Measurements from ENCODE around the gene NRXN3.
"Not testable (repeated sequence)": the region's sequence is repeated elsewhere in the genome, so short reads cannot be mapped to it uniquely, and the experiment has no call there.

Gene NRXN3

DNA sequence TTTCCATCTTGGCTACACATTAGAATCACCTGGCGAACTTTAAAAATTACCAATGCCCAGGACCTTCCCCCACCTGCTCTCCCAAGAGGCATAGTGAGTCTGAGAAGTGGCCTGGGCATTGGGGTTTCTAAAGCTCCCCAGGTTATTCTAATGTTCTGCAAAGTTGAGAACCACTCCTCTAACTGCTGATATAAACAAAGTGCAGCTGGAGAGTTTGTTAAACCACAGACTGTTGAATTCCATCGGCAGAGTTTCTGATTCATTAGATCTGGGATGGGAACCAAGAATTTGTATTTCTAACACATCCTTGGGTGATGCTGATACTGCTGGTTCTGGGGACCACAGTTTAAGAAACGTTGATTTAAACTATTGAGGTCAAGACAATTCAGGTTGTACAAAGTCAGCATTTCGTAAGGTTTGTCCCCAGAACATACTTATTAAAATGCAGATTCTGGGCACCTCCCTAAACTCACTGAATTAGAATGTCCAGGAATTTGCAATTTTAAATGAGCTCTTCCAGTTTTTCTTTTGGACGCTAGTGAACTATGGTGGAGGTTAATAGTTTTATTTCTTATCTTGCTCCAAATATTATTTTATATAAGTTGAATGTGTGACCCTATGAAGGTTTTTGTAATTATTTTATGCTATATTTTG lies 309.1 kb downstream of the NRXN3 start:
- no peak for DNase-seq (ENCODE audit: extremely low read depth in 1 of 2, low read depth in 1 of 2)

DNA sequence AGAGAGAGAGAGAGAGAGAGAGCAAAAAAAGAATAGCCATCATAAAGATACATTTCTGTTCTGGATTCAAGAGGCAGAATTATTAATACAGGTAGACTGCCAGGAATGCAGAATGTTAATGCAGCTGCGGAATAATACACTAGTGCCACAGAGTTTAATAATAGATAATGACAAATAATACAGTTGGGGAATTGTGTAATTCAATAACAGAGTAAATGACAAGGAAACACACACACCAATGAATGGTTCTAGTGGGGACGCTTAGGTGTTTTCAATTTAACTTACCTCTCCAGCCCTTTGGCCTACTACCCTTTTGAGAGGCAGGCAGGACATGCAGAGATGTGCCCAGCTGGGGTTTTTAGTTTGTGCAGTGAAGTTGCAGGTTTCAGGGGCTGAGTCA lies 313.9 kb downstream of the NRXN3 start:
- no peak for DNase-seq (ENCODE audit: extremely low read depth in 1 of 2, low read depth in 1 of 2)

DNA sequence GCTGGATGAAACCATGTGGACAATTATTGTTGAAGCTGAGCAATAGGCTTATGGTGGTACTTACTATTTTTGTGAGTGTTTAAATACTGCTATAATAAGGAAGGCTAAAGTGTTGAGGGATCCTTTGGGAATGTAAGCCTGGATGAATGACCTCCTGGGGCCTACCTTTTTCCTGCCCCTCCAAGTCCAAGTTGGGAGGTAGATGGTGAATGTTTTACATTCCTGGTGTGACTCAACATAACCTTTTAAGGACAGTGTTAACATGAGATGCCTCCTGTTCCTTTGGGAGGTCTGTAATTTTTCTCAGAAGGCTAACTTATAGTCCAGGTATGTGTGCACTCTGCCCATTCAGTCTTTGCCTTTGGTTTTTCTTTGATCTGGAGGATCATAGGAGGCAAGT lies 315.9 kb downstream of the NRXN3 start:
- DNase-seq (ENCODE audit: extremely low read depth in 1 of 2, low read depth in 1 of 2) = no peak

DNA sequence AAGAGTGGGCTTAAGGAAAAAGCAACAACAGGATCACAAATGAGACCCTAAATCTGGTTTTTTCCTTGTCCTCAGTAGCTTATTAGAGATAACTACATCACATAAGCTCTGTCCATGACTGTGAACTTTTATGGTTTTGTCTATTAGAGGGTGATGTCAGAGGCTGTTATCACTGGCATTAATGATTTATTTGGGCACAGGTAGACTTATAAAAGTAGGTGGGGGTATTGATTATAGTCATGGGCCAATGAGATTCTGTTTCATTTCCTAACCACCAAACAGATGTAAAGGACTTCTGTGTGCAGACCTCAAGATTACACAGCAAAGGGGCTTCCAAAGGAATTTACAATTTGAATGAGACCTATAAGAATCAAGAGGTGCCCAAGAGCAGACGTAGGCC lies 316.4 kb downstream of the NRXN3 start:
- DNase-seq (ENCODE audit: extremely low read depth in 1 of 2, low read depth in 1 of 2) = no peak

DNA sequence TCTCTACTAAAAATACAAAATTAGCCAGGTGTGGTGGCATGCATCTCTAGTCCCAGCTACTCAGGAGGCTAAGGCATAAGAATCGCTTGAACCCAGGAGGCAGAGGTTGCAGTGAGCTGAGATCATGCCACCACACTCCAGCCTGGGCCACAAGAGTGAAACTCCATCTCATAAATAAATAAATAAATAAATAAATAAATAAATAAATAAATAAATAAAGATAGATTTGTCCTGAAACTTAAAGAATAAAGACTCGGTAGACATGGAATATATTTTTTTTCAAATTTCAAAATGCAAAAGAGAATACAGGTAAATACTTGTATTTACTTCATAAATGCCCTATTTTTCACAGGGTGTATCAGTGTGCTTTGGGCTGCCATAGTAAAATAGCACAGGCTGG lies 317.4 kb downstream of the NRXN3 start:
- DNase-seq (ENCODE audit: extremely low read depth in 1 of 2, low read depth in 1 of 2) = not testable (repeated sequence)

DNA sequence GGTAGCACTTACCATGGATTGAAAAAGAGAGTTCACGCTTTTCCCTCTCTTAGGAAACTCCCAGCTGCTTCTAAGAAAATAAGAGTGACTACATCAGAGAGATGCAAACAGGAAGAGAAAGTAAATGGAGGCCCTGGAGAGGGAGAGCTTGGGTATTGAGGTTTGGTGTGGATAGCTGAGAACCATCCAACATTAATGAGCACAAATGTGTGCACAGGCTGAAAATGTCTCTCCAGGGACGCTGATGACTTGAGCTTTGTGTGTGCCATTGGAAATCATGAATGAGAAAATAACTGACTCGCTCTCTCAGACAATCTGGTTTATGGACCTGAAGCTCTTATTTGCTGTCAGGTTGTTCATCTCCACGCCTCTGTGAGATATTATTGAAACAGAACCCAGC lies 318.8 kb downstream of the NRXN3 start:
- no peak for DNase-seq (ENCODE audit: extremely low read depth in 1 of 2, low read depth in 1 of 2)

DNA sequence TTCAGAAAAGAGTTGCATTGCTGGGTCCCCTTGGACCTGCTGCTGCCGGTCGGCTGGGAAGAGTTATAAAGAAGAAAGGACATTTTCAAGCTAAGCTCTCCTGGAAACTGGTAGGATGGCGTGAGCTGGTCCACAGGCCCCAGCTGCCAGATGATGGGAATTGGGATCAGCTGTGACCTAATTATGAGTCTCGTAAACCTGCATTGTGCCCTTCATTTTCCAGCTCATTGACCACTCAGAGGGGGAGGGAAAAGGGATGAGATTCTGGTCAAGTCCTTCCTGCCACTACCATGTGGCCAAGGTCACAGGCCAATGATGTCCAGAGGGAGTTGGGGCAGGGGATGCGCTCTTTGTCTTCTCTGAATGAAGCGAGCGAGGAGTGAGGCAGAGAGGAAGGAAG lies 320.9 kb downstream of the NRXN3 start:
- no peak for DNase-seq (ENCODE audit: extremely low read depth in 1 of 2, low read depth in 1 of 2)

DNA sequence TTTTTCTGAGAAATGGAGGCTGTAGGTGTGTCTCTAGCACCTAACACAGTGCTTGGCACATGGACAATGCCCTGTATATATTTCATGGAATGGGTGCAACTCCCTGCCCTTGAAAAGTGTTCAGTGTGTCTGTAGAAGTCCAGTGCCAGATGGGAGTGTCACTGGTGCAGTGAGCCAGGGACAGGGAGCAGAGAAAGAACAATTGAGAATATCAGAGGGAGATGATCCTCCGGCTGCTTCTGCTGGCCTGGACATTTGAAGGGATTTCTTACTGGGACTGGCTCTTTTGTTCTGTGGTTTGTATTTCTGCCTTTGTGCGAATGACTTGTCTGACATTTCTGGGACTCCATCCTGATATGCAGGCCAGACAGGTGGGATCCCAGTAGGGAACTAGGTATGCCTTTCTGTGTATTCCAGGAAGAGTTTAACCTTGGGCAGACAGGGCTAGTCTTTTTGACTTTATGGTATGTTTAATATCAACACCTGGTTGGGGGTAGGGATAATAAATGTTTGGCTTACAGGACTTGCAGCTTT lies 328.0 kb downstream of the NRXN3 start:
- DNase-seq (ENCODE audit: extremely low read depth in 1 of 2, low read depth in 1 of 2) = no peak

DNA sequence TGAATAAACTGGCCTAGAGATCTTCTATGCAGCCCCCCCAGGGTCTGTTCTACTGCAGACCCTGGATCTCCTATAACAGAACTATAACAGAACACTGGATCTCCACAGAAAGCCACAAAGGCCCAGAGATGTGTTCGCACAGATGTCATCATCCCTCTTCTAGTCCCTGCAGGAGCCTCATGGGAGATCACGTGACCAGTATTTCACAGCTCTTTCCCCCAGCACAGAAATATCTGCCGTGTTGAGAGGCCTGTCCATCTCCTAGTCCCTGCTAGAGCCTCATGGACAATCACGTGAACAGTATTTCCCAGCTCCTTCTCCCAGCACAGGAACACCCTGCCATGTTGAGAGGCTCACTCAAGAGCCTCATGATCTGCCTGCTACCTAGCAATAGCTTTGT lies 331.7 kb downstream of the NRXN3 start:
- no peak for DNase-seq (ENCODE audit: extremely low read depth in 1 of 2, low read depth in 1 of 2)

DNA sequence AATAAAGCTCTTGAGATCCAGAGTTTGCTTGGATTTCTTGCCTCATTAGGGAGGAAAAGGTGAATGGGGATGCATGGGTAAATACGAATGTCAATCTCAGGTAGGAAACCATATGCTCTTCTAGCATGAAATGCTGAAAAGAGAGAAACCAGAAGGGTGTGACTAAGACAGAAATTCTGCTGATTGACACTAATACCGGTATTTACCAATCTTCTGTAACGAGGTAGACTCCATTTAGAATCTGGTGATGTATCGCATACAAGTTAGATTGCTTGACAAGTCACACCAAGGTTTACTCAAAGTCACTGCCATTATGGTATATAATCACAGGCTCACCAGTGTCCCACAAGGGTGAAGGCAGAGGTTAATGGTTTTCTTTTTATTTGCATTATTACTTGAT lies 337.9 kb downstream of the NRXN3 start:
- no peak for DNase-seq (ENCODE audit: extremely low read depth in 1 of 2, low read depth in 1 of 2)

DNA sequence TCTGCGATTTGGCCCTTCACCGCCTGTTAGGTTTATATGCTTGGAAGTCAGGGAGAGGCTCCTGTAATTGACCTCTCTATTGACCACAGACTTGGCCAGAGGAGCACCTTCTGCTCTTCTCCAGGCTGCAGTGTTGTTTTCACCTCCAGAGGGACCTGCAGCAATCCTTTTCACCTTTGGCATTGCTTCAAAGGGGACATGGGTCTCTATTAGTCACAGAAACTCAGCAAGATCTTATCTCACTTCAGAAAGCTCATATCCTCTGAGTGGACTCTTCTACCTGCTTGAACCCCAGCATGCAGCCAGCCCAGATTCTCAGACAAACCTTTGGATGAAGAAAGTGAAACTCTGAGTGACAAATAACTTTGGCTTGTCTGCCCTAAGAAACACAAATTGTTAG lies 339.3 kb downstream of the NRXN3 start:
- DNase-seq (ENCODE audit: extremely low read depth in 1 of 2, low read depth in 1 of 2) = no peak

DNA sequence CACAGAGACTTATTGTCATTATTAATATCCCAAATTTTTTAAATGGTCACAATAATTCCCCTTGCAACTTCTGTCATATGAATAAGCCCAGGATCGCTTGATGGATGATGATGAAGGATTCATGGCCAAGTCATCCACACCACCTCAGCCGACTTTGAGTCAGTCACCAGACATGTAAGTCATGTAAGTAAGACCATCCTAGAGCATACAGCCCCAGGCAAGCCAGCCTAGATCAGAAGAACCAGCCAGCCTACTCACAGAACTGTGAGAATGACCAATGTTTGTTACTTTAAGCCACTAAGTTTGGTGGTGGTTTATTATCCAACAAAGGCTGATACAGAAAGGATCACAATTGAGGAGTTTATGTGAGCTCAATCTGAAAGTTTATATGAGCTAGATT lies 341.8 kb downstream of the NRXN3 start:
- no peak for DNase-seq (ENCODE audit: extremely low read depth in 1 of 2, low read depth in 1 of 2)

DNA sequence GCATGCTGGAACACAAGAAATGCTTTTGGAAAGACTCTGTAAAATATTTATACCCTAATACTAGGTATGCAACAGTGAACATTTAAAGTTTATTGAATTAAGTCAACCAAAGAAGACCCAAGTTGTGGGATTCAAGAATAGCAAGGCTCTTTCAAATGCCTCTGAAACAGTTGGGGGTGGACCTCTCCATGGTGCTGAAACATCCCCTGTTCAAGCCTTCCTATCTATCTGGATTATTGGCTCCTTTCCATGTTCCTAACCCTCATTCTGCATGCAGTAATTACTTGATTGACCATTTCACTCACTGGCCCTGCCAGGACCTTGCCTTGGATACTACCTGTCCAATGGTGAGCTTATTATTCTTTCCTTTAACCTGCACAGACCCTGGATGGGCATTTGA lies 349.7 kb downstream of the NRXN3 start:
- DNase-seq (ENCODE audit: extremely low read depth in 1 of 2, low read depth in 1 of 2) = no peak

DNA sequence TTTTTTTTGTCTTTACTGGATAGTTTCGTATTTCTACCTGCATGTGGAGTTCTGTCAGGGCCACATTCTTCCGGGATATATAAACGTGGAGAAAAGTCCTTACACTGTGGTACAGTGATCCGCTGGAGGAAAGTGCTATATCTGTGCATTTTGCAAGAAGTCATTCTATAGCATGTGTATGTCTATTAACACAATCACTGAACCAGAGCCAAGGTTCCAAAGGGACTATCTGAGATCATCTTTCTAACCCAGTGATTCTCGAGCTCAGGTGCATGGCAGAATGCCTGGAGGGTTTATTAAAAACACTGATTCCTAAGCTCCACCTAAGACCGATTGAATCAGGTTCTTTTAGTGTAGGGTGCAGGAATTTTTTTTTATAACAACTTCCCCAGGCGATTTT lies 354.0 kb downstream of the NRXN3 start:
- no peak for DNase-seq (ENCODE audit: extremely low read depth in 1 of 2, low read depth in 1 of 2)

DNA sequence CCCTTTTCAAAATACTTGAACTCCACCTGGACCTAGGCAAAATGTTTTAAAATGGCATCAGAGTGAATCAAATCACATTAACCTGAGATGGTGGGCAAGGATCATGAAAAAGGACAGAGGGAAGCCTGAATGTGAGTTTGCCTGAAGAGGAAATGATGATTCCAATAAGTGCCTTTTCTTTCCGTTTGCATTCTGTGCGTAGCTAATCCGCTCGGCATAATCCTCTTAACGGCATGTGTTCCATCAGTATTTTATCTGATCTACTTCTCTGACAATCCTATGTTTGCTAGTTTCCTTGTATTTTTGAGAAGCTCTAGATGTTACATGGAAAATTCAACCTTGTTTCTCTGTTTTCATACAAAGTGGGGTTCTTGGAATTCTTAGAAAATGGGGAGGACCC lies 354.6 kb downstream of the NRXN3 start:
- no peak for DNase-seq (ENCODE audit: extremely low read depth in 1 of 2, low read depth in 1 of 2)

DNA sequence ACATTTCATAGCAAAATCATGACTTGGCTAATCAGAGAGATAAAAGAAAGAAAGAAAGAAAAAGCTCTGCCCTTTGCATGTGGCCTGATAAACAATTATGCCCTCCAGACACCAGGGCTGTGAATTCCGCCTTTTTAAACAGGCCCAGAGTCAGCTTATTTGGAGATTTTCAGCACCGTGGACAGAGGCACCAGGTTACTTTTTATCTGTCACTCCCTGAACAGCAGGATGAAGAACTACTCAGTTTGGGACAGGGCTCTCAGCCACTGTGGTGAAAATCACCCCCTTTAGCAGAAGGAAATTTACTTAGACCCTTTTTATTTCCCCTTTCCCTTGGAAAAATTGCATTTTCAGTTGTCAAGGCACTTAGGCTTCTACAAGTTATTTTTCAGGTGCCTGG lies 359.9 kb downstream of the NRXN3 start:
- no peak for DNase-seq (ENCODE audit: extremely low read depth in 1 of 2, low read depth in 1 of 2)

DNA sequence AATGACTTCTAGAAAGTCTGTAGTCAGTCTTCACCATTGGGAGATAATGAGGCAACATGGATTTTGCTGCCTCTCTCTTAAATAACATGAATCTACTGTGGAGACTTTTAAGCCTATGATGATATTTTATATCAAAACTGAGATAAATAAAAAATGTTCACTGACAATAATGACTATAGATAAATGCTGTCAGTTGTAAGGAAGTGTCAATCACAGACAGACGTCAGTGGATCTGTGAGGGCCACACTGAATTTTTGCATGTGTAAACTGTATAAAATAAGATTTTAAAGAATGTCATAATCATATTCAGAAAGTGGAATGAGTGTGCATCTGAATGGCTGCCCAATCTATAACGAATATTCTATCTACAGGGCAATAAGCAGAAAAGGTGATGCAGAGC lies 364.0 kb downstream of the NRXN3 start:
- no peak for DNase-seq (ENCODE audit: extremely low read depth in 1 of 2, low read depth in 1 of 2)

DNA sequence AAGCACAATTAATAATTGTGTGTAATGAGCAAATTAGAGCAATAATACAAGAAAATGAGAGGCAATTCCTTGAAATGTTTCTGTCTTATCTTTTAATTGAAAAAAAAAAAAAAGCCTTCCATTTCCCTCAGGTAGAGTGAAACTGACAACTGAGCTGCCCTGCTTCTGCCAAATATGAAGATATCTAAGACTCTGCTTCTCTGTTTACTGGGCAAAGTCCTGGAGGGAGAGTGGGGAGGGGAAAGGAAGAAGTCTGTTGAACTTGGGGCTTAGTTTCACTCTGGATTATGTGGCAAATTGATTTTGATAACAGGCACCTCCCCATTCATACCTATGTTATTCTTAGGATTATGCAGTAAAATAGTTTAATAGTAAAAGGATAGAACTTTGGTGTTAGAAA lies 364.9 kb downstream of the NRXN3 start:
- no peak for DNase-seq (ENCODE audit: extremely low read depth in 1 of 2, low read depth in 1 of 2)

DNA sequence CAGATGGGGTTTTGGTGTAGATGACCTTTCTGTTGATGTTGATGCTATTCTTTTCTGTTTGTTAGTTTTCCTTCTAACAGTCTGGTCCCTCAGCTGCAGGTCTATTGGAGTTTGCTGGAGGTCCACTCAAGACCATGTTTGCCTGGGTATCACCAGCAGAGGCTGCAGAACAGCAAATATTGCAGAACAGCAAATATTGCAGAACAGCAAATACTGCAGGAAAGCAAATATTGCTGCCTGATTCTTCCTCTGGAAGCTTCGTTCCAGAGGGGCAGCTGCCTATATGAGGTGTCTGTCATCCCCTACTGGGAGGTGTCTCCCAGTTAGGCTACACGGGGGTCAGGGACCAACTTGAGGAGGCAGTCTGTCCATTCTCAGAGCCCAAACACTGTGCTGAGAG lies 371.6 kb downstream of the NRXN3 start:
- not testable (repeated sequence) for DNase-seq (ENCODE audit: extremely low read depth in 1 of 2, low read depth in 1 of 2)

DNA sequence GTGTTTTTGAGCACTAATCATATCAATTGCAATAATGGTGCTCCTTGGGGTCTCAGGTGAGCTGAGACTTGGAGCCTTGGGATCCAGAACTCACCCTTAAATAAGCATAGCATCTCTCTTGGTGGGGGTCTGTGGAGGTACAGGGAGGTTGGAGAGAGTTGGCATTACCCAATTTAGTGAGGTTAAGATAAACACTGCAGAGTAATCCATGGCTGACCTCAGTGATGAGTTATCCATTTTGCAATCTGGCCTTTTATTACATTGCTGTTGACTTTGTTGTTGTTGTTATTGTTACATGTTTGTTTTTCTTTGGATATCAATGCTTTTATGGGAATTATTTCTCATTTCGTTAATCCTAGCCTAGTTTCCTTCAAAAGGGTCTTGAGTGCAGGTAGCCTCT lies 373.3 kb downstream of the NRXN3 start:
- DNase-seq (ENCODE audit: extremely low read depth in 1 of 2, low read depth in 1 of 2) = no peak

DNA sequence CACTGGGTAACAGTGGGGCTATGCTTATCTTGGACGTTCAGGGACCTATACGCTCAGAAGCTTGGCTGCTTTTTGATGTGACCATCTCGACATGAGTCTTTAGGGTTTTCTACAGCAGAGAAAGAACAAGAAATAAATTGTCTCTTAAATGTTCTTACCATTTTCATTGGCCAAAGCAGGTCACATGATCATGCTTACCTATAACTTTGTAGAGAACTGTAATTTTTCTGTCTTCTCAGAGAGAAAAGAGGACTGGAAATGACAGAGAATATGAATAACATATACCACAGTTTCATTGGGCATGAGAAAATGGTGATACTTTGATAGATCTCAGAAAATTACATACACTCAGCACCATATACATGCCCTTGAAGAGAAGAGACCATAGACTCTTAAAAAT lies 390.9 kb downstream of the NRXN3 start:
- no peak for DNase-seq (ENCODE audit: extremely low read depth in 1 of 2, low read depth in 1 of 2)

DNA sequence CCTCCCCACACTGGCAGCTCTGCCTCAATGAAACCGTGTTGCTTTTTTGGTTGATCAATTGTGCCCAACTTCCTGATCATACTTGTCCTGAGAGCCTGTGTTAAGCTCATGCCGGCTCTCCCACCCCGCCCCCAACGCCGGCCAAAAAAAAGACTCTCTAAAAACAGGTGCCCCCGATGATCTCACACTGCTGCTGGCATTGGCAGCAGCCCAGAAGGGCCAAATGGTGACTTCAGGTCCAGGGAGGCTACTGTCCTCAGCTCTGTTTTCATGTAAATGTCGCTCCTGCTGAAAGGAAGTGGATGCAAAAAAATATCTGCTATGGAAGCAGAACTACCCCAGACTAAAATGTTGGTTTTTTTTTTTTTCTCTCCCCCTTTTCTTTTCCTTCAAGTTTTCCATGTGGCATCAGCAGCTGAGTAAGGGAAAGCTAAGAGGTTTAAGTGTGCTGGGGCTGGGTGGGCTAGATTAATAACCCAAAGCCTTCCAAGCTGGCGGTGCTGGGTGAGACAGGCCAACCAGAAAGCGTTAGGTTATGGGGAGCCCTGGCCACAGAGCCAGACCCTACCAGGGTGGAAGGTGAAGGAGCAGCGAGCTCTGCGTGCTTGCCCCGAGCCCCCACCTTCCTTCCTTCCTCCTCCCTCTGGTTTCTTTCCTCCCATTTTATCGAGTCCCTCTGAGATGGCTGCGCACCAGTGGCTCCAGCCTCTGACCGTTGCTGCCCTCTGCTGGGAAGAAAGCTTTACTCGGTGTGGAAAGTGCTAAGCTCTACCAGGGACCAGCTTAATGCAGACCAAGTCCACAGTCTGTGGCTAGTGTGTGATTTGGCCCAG lies 396.1 kb downstream of the NRXN3 start:
- DNase-seq (ENCODE audit: extremely low read depth in 1 of 2, low read depth in 1 of 2) = peak in 1 of 2 donors; percentile 26

DNA sequence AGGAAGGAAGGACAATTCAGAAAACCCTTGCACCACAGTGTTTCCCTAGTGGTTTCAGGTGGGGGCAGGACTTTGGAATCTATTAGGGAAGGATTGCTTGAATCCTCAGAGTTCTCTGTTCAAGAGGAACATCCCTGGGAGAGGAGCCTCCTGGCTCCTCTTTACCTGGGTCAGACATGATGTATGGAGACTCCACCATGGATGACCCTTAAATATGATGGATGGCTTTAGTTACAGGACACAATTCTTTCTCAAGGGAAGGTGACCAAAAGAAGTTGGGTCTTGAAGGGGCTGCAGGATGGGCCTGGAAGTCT lies 396.6 kb downstream of the NRXN3 start:
- DNase-seq (ENCODE audit: extremely low read depth in 1 of 2, low read depth in 1 of 2) = no peak
